ENCODE results near the gene KRTAP5-6.
"Not testable (repeated sequence)": the region's sequence is repeated elsewhere in the genome, so short reads cannot be mapped to it uniquely, and the experiment has no call there.

The KRTAP5-6 gene

GRCh38 chr11:1683904-1684572 lies 13.0 kb upstream of the KRTAP5-6 start:
- DNase-seq = not testable (repeated sequence)

DNA sequence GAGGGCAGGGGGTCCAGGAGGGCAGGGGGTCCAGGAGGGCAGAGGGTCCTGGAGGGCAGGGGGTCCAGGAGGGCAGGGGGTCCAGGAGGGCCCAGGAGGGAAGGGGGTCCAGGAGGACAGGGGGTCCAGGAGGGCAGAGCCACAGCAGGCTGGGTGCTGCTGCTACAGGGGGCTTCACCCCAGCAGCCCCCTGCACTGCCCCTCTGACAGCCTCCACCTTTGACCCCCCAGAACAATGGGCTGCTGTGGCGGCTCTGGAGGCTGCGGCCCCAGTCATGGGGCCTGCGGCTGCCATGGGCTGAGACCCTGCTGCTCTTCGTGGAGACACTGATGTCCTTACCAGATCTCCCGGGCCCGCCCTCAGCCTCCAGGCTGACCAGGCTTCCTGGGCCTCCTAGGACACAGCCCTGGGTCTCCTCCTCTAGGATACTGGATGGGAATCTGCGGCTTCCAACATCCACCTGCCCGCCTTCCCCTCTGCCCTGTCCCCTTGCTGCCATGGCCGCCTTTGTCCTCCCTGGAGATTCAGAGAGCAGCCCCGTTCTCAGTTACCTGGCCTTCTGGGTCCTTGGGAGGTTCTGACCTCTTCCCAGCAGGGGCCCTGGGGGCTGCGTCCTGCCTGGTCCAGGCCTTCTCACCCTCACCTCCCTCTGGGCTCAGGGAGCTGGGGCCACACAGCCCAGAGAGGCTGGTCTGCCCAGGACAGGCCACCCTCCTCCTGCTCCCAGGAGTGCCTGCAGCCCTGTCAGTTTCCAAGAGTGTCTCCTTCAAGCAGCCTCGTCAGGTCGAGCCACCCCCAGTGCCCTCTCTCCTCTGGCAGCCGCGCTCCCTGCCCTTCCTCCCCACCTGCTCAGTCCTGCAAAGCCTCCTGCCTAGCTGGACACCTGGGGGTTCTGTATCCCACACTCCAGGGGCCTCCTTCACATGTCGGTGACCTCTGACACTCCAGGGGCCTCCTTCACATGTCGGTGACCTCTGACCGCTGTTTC lies 11.8 kb upstream of the KRTAP5-6 start:
- DNase-seq = not testable (repeated sequence)

- not testable (repeated sequence) for DNase-seq
Measured at GRCh38 chr11:1686220-1686619, 10.8 kb upstream of the KRTAP5-6 start.

DNA sequence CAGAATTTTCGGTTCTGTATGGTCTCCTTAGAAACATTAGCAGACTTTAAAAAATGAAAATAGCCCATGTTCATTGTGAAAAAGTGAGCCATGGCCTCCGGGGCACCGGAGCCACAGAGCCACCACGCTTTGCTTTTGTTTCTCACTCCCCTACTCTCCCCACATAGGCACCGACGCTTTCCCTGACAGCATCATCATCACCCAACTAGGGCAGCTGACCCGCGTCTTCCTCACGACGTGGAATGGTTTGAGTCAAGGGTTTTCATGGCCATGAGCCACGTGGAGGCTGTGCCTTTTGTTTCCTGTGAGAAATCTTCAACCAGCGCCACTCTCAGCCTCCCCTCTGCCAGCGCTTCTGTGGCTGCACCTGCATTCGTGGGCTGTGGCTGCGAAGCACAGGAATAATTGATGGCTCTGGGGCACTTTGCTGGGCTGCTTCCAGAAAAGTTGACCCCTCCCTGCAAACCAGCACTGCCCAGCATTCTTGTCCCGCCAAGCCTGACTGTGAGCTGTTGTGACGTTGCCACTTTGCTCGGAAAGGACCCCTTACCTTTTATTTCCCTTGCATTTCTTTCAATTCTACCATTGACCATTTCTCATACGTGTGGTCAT lies 8.6 kb upstream of the KRTAP5-6 start:
- DNase-seq = not testable (repeated sequence)

DNA sequence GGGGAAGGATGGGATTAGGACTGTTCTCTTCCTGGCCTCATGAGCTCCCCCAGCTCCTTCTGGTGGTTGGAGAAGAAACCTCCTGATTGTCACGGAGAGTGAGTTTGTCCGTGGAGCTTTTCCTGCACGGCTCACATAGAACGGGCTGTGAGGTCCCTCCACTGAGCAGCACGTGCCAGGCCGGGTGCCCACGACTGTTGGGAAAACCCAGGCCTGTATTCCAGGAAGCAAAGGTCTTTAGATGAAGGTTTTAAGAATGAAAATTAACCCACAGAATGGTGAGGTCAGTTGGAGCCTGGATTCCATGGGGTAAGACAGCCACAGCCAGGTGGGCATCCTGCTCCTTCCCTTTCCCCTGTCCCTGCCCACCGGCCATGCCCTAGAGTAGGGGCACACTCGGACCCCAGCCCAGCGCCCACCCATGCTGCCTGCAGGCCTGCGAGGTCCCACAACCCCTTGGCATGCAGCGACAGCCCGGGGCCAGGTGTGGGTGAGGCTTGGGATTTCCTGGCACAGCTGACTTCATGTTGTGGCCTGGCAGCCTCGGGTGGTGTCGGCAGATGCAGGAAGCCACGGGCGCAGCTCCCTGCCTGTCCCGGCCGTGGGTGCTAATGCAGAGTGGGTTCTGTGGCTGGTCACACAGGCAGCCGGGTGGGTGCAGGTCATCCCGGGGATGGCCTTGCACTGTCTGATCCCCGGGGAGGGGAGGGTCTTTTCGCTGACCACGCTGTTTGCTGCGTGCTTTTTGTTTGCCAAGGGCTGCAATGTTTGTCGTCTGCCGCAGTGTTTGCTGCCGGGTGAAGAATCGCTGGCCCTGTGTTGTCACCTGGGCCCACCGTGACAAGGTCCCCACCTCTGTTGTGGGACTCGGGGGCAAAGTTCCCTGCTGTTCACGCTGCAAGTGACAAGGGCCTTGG lies 7.5 kb upstream of the KRTAP5-6 start:
- DNase-seq = not testable (repeated sequence)

DNA sequence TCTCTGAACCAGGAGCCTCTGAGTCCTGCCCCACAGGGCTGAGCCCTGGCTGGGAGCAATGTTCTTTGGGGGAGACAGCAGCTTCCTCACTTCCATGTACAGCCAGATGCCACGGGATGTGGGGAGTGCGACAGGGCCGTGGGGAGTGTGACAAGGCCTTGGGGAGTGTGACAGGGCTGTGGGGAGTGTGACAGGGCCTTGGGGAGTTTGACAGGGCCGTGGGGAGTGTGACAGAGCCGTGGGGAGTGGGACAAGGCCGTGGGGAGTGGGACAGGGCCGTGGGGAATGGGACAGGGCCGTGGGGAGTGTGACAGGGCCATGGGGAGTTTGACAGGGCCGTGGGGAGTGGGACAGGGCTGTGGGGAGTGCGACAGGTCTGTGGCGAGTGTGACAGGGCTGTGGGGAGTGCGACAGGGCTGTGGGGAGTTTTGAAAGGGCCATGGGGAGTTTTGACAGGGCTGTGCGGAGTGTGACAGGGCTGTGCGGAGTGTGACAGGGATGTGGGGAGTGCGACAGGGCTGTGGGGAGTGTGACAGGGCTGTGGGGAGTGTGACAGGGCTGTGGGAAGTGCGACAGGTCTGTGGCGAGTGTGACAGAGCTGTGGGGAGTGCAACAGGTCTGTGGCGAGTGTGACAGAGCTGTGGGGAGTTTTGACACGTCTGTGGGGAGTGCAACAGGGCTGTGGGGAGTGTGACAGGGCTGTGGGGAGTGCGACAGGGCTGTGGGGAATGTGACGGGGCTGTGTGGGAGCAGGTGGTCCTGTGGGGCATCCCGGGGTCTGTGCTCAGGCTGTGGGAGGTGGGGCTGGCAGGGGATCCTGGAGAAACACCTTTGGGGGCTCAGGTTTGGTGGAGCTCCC lies 6.6 kb upstream of the KRTAP5-6 start:
- no peak for DNase-seq

DNA sequence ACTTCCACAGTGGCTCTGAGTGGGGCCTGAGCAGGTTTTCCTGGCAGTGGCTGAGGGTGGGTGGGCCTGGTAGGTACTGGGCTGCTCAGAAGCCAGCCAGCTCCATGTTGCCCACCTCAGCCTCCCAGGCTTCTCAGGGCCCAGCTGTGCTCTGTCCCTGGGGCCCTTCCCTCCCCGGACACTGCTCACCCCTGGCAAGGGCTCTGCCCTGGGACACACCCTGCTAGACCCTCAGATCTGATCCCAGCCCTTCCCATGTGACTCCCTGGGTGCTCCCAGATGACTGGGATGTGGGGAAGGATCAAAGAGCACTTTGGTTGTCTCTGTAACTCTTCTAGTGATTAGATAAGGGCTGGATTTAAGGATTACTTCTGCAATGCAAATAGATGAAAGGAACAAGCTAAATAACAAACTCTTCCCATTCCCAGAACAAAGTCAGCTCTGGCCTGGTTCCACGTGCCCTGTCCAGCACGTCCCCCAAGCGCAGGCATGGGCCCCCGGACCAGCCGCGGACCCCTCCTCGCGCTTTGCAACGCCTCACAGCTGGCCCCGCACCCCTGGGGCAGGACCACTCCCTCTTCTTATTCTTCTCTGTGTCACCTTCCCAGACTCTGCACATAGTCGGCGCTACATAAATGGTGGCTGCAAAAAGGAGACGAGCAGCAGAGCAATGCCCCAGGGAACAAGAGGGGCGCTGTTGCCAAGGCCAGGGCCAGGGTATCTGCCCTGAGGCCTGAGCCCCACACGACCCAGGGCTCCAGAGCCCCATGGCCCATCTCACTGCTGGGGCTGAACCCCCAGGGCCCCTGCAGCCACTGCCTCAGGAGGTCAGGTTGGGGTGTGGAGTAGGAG lies 5.7 kb upstream of the KRTAP5-6 start:
- no peak for DNase-seq

GRCh38 chr11:1691878-1692707 lies 4.9 kb upstream of the KRTAP5-6 start:
- DNase-seq = no peak

- DNase-seq = no peak
Measured at GRCh38 chr11:1692708-1693326, 4.2 kb upstream of the KRTAP5-6 start.

DNA sequence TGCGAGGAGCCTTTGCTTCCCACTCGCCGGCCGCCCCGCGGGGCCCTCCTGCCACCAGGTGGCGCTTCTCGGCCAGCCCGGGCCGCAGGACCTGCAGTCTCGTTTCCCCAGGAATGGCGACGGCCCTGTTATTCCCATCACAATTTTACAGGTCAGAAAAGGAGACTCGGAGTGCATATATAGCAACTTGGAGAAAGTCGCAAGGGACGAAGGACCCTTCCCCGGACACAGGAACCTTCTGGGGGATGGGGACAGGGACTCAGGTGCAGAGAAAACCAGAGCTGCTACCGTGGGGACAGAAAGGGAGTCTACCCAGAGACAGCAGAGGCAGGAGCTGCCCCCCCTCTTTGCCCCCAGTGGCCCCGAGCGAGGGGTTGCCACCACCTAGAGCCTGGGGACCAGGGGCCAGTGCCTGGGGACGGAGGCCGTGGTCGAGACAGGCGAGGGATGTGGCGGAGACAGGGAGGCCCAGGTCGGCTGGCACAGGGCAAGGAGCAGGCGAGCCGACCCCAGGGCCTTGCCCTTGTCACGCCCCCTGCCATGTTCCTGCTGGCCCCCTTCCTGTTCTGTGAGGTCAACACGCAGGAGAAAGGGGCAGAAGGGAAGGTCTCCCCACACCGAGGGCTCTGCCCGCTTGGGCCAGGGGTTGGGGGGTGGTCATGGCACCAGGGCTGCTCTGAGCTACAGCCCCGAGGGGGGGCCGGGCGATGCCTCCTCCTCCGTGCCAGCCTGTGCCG lies 3.5 kb upstream of the KRTAP5-6 start:
- peak; percentile 93 for DNase-seq

- peak; percentile 93 for DNase-seq
Measured at GRCh38 chr11:1694064-1694845, 2.7 kb upstream of the KRTAP5-6 start.

DNA sequence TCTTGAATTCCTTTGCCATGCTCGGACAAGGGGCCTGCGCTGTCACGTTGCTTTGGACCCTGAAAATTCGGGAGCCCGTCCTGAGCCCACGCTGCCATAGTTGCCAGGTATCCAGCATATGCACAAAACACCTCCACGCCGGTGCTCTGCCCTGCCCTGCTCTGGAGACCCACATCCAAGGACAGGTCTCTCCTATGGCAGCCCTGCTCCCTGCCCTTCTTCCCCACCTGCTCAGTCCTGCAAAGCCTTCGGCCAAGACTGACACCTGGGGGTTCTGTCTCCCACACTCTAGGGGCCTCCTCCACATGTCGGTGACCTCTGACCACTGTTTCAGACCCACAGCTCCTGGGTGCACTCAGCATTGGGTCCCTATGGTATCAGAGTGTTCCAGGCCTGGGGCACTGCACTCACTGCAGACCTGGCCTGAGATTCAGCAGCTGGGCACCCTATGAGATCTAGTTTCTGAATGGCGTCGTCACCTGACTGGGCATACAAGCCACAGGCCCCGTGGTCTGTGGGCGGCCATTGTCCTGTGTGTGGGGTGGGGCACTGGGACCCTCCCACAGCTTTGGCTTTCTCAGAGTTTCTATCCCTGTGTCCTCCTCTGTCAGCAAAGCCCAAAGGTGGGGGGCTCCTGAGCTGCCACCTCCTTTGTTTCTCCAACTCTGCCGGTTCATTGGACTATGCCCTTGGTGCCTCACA lies 2.0 kb upstream of the KRTAP5-6 start:
- DNase-seq = no peak

DNA sequence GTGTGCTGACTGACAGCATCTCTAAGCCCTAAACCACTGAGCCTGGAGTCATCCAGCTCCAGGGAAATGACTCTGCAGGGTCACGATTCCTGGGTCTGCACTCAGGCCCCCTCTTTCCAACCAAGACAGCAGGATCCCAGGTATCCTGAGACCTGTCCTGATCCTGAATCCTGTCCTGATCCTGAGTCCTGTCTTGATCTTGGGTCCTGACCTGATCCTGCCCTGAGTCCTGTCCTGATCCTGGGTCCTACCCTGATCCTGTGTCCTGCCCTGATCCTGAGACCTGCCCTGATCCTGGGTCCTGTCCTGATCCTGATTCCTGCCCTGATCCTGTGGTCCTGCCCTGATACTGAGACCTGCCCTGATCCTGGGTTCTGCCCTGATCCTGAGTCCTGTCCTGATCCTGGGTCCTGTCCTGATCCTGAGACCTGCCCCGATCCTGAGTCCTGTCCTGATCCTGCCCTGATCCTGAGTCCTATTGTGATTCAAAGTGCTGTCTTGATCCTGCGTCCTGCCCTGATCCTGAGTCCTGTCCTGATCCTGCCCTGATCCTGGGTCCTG lies 1.4 kb upstream of the KRTAP5-6 start:
- no peak for DNase-seq

DNA sequence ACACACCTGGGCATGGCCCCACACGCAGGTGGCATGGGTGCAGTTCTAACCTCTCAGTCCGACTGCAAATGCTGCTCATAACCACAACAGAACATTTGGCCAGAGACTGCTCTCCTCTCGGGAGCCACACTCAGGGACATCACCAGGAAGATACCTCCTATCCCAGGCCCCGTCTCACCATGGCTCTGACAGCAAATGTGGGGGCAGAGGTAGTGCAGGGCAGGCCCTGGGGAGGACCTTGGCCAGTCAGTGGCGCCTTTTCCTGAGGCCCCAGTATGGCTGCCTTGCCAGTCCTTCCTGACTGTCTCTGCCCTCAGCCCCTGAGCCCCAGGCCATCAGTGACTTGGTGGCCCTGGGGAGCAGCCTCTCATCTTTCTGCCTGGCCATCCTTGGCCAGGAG lies 2.8 kb downstream of the KRTAP5-6 start:
- no peak for DNase-seq

GRCh38 chr11:1701091-1701807 lies 4.3 kb downstream of the KRTAP5-6 start:
- no peak for DNase-seq

DNA sequence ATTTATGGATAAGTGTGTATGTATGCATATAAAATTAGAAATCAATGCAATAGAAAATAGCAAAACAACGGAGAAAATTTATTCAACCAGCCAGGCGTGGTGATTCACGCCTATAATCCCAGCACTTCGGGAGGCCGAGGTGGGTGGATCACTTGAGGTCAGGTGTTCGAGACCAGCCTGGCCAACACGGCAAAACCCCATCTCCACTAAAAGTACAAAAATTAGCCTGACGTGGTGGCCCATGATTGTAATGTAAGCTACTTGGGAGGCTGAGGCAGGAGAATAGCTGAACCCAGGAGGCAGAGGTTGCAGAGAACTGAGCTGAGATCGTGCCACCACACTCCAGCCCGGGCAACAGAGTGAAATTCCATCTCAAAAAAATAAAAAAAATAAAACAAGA lies 5.5 kb downstream of the KRTAP5-6 start:
- no peak for DNase-seq

Data from retina (tissue), 1 donor.